ENCODE data around the gene MIOX.
"Not testable (repeated sequence)": the region's sequence is repeated elsewhere in the genome, so short reads cannot be mapped to it uniquely, and the experiment has no call there.

MIOX gene

GRCh38 chr22:50527921-50528681 lies 41.4 kb downstream of the MIOX start:
- DNase-seq (ENCODE audit: extremely low read depth in 1 of 2, low read depth in 1 of 2) = no peak

GRCh38 chr22:50528682-50529415 lies 42.2 kb downstream of the MIOX start:
- no peak for DNase-seq (ENCODE audit: extremely low read depth in 1 of 2, low read depth in 1 of 2)

- no peak for DNase-seq (ENCODE audit: extremely low read depth in 1 of 2, low read depth in 1 of 2)
Observed at GRCh38 chr22:50529416-50529896, 42.8 kb downstream of the MIOX start.

- DNase-seq (ENCODE audit: extremely low read depth in 1 of 2, low read depth in 1 of 2) = peak in 1 of 2 donors; percentile 61
Observed at GRCh38 chr22:50529897-50530579, 43.4 kb downstream of the MIOX start, which contains the start of gene TYMP. Gene TYMP, minus strand, starts transcription at chr22:50530012. Its CDS starts 303 bp downstream, at chr22:50529709.

GRCh38 chr22:50530580-50530876 lies 43.9 kb downstream of the MIOX start:
- DNase-seq (ENCODE audit: extremely low read depth in 1 of 2, low read depth in 1 of 2) = no peak

GRCh38 chr22:50530877-50531545 lies 44.4 kb downstream of the MIOX start:
- DNase-seq (ENCODE audit: extremely low read depth in 1 of 2, low read depth in 1 of 2) = peak in 1 of 2 donors; percentile 74

- DNase-seq (ENCODE audit: extremely low read depth in 1 of 2, low read depth in 1 of 2) = peak in 1 of 2 donors; percentile 62
Observed at GRCh38 chr22:50531546-50531961, 44.9 kb downstream of the MIOX start.

- DNase-seq (ENCODE audit: extremely low read depth in 1 of 2, low read depth in 1 of 2) = no peak
Observed at GRCh38 chr22:50531962-50532674, 45.5 kb downstream of the MIOX start.

GRCh38 chr22:50532824-50533796 lies 46.5 kb downstream of the MIOX start:
- no peak for DNase-seq (ENCODE audit: extremely low read depth in 1 of 2, low read depth in 1 of 2)

GRCh38 chr22:50533856-50534711 lies 47.4 kb downstream of the MIOX start:
- not testable (repeated sequence) for DNase-seq (ENCODE audit: extremely low read depth in 1 of 2, low read depth in 1 of 2)

- DNase-seq (ENCODE audit: extremely low read depth in 1 of 2, low read depth in 1 of 2) = no peak
Observed at GRCh38 chr22:50535113-50535512, 48.5 kb downstream of the MIOX start.

- no peak for DNase-seq (ENCODE audit: extremely low read depth in 1 of 2, low read depth in 1 of 2)
Observed at GRCh38 chr22:50536226-50536625, 49.6 kb downstream of the MIOX start.

- no peak for DNase-seq (ENCODE audit: extremely low read depth in 1 of 2, low read depth in 1 of 2)
Observed at GRCh38 chr22:50537765-50538164, 51.1 kb downstream of the MIOX start.

Measured in activated CD8-positive, alpha-beta memory T cell treated with anti-CD3 and anti-CD28 coated beads for 1 hour (primary cell).